ENCODE results near the gene TGOLN2. TPM values are rescaled to one million over a fixed set of nuclear protein-coding genes. Genes with fewer than 3 reads are reported as not detected.

TGOLN2 gene
- total RNA-seq, 1 experiment from 2014 or later, result 86.1 TPM

- no peaks in the 10 kb centered on the region for H3K9me3 ChIP-seq (ENCODE audit: insufficient read depth, low read depth)
- ChIA-PET POLR2A (ENCODE audit: unreplicated experiment) (no interaction called here), CTCF (no interaction called here)
- no peak overlapping the region for H3K4me3 ChIP-seq
- H3F3A ChIP-seq (ENCODE audit: insufficient read depth, low read depth), result no peaks in the 10 kb centered on the region
- BruUV-seq (replicated peaks), result no TSS peak
- no peaks in the 10 kb centered on the region for H3K36me3 ChIP-seq (ENCODE audit: low read depth)
- H3K4me2 ChIP-seq, result no peak overlapping the region
- no peaks in the 10 kb centered on the region for H4K20me1 ChIP-seq (ENCODE audit: insufficient read depth)
- H3K9me2 ChIP-seq (ENCODE audit: insufficient read depth), result no peaks in the 10 kb centered on the region
- no peaks in the 10 kb centered on the region for H3K79me2 ChIP-seq (ENCODE audit: low read depth)
- no peak for DNase-seq
- no peak for TF ChIP-seq CTCF (conservative IDR thresholded peaks at IDR 0.05)
- TF ChIP-seq EZH2 (IDR thresholded peaks at IDR 0.05; ENCODE audit: low read depth), result no peak
- no peak overlapping the region for H3K27ac ChIP-seq
- H3K27me3 ChIP-seq (ENCODE audit: insufficient read depth, low read depth), result no peaks in the 10 kb centered on the region
- no peak overlapping the region for H2AFZ ChIP-seq
- peaks cover 1% of the 10 kb centered on the region; the same call in 1 of the 2 replicates for H3K4me1 ChIP-seq (replicated peaks; ENCODE audit: insufficient read depth)
- intact Hi-C loops (cut with micrococcal nuclease; ENCODE audit: unreplicated experiment), result no loop called here
Observed at GRCh38 chr2:85281553-85281952, 46.2 kb downstream of the TGOLN2 start.

GRCh38 chr2:85278361-85278760 is 49.4 kb downstream of the TGOLN2 start:
- H3F3A ChIP-seq (ENCODE audit: insufficient read depth, low read depth), result peaks cover 7% of the 10 kb centered on the region; the same call in 1 of the 2 replicates
- BruUV-seq (replicated peaks), result no TSS peak
- CTCF ChIA-PET, result no interaction called here

GRCh38 chr2:85277416-85278158 is 50.2 kb downstream of the TGOLN2 start:
- CTCF ChIA-PET, result no interaction called here
- Histone ChIP-seq H3K9me2 (ENCODE audit: insufficient read depth) (no peaks in the 10 kb centered on the region), H3K4me2 (no peak overlapping the region), H3K79me2 (ENCODE audit: low read depth) (no peaks in the 10 kb centered on the region), H3K27ac (no peak overlapping the region), H3K27me3 (ENCODE audit: insufficient read depth, low read depth) (no peaks in the 10 kb centered on the region), H3F3A (ENCODE audit: insufficient read depth, low read depth) (peaks cover 7% of the 10 kb centered on the region), H2AFZ (no peak overlapping the region), H3K4me1 (replicated peaks; ENCODE audit: insufficient read depth) (peaks cover 12% of the 10 kb centered on the region), H3K4me3 (no peak overlapping the region), H4K20me1 (ENCODE audit: insufficient read depth) (no peaks in the 10 kb centered on the region), H3K36me3 (ENCODE audit: low read depth) (no peaks in the 10 kb centered on the region), H3K9me3 (ENCODE audit: insufficient read depth, low read depth) (no peaks in the 10 kb centered on the region)
- no TSS peak for BruUV-seq (replicated peaks)
- intact Hi-C loops (cut with micrococcal nuclease; ENCODE audit: unreplicated experiment), result no loop called here
- no peak for DNase-seq
- no peak for TF ChIP-seq EZH2 (IDR thresholded peaks at IDR 0.05; ENCODE audit: low read depth)
- TF ChIP-seq CTCF (conservative IDR thresholded peaks at IDR 0.05), result no peak
- POLR2A ChIA-PET (ENCODE audit: unreplicated experiment), result no interaction called here

More at GRCh38 chr2:85278361-85278760, 49.4 kb downstream of the TGOLN2 start:
- TF ChIP-seq EZH2 (IDR thresholded peaks at IDR 0.05; ENCODE audit: low read depth) (no peak), CTCF (conservative IDR thresholded peaks at IDR 0.05) (no peak)
- DNase-seq, result no peak
- POLR2A ChIA-PET (ENCODE audit: unreplicated experiment), result no interaction called here
- no peaks in the 10 kb centered on the region for H3K36me3 ChIP-seq (ENCODE audit: low read depth)
- H4K20me1 ChIP-seq (ENCODE audit: insufficient read depth), result no peaks in the 10 kb centered on the region
- no peak overlapping the region for H2AFZ ChIP-seq
- H3K79me2 ChIP-seq (ENCODE audit: low read depth), result no peaks in the 10 kb centered on the region
- no peak overlapping the region for H3K4me2 ChIP-seq
- no peaks in the 10 kb centered on the region for H3K9me2 ChIP-seq (ENCODE audit: insufficient read depth)
- no peaks in the 10 kb centered on the region for H3K9me3 ChIP-seq (ENCODE audit: insufficient read depth, low read depth)
- intact Hi-C loops (cut with micrococcal nuclease; ENCODE audit: unreplicated experiment), result no loop called here
- H3K27ac ChIP-seq, result no peak overlapping the region
- H3K4me3 ChIP-seq, result no peak overlapping the region
- no peaks in the 10 kb centered on the region for H3K27me3 ChIP-seq (ENCODE audit: insufficient read depth, low read depth)
- peaks cover 12% of the 10 kb centered on the region for H3K4me1 ChIP-seq (replicated peaks; ENCODE audit: insufficient read depth)
